HCEC 1CT (cell line): ENCODE measurements around the gene SDF2L1.
"Not testable (repeated sequence)": the region's sequence is repeated elsewhere in the genome, so short reads cannot be mapped to it uniquely, and the experiment has no call there.

Source experiments
- DNase-seq: peaks from one replicate; pipeline ENCODE4 v3.0.0-alpha.2; 2017

Gene SDF2L1

DNA sequence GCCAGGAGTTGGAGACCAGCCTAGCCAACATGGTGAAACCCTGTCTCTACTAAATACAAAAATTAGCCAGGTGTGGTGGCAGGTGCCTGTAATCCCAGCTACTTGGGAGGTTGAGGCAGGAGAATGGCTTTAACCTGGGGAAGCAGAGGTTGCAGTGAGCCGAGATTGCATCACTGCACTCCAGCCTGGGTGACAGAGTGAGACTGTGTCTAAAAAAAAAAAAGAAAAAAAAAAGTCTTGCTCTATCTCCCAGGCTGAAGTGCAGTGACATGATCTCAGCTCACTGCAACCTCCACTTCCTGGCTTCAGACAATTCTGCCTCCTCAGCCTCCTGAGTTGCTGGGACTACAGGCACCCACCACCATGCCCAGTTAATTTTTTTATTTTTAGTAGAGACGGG is 4.7 kb upstream of the SDF2L1 start:
- not testable (repeated sequence) for DNase-seq

DNA sequence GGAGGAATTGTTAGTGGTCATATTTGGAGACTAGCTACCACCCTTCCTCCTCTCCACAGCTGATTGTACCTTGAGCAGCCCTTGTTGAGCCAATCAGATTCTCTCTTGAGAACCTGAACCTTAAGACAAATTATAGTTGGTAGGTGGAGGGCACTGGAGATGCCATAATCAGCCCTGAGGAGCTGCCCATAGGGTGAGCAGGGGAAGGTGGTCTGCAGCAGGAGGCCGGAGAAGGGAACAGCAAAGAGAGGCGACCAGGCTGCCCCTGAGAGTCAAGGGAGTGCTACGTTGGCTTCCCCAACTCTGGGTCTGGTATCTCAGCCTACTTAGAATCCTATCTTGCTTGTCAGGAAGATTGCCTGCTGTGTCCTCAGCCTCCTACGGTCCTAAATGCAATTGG is 2.7 kb upstream of the SDF2L1 start:
- DNase-seq, result no peak

DNA sequence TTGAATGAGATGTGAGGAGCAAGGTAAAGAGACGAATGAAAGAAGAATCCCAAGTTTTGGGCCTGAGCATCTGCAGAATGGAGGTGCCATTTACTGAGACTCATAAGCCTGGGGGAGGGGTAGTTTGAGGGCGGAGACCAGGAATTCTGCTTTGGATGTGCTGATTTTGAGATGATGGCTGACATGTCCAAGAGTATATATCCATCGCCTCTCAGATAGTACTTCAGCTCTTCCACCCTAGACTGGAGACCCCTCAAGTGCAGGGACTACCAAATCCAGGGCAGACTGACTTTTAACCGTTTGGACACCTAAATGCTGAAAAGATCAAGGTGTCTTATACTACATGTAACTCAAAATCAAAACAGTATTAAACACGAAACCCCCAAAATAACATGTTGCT is 1.3 kb upstream of the SDF2L1 start:
- DNase-seq, result no peak

DNA sequence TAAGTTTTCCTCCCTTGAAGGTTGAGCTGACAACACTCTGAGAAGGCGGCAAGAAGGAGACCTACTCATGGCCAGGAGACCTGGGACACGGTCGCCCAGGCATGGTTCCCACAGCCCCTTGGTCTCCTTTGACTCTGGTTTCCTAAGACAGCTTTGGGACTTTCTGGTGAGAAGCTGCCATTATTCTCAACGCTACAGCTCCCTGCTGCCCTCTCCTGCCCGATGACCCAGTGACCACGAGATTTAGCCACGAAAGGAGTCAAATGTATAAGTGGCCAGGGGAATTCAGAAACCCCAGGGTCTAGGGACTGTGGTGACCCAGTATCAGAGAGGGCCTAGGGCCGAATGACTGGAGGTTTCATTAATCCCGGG is 699 bp upstream of the SDF2L1 start:
- peak; percentile 48 for DNase-seq

DNA sequence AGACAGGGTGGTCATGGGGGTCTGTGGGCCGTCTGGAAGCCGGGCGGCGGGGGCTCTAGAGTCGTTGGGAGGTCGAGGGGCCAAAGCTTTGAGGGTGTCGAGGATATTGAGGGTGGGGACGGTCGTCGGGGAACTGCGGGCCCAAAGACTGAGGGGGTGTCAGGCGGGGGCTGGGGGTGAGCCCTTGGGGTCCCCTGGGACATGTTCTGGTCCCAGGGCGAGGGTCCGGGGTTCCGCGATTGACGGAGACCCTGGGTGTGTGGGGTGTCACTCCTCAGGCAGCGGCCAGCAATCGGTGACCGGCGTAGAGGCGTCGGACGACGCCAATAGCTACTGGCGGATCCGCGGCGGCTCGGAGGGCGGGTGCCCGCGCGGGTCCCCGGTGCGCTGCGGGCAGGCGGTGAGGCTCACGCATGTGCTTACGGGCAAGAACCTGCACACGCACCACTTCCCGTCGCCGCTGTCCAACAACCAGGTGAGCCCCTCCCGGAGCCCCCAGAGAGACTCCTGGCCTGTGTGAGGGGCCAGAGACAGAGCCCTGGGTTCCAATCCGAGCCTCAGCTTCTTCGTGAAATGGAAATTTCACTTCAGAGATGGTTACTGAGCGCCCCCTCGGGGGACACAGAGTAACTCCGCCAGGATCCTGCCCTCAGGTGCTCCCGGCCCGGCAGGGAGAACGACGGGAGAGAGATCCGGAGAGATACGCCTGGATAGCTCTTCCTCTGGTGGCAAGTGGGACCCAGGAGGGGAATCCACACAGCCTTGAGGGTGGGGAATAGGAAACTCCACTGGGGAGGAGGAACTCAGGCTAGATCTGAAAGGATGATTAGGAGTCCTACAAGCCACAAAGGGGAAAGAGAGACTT is 714 bp downstream of the SDF2L1 start:
- DNase-seq, result peak; percentile 48

DNA sequence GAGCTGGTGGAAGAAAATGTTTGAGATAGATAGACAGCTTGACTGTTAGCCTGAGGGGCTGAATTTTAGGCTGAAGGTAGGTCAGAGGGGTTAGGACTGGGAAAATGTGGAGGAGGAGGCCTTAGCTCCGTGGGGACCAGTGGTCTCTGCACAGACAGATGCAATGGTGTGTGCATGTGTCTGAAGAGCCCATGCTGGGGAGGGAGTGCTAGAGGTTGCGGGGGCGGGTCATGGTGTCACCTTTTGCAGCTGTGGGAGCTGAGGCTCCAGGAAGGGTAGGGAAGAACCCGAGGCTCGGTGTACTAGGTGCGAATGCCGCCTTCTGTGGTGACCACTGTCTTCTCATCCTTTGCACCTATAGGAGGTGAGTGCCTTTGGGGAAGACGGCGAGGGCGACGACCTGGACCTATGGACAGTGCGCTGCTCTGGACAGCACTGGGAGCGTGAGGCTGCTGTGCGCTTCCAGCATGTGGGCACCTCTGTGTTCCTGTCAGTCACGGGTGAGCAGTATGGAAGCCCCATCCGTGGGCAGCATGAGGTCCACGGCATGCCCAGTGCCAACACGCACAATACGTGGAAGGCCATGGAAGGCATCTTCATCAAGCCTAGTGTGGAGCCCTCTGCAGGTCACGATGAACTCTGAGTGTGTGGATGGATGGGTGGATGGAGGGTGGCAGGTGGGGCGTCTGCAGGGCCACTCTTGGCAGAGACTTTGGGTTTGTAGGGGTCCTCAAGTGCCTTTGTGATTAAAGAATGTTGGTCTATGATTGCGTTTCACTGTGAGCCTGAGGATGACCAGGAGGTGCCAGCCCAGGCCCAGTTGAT is 1.6 kb downstream of the SDF2L1 start:
- DNase-seq, result no peak

DNA sequence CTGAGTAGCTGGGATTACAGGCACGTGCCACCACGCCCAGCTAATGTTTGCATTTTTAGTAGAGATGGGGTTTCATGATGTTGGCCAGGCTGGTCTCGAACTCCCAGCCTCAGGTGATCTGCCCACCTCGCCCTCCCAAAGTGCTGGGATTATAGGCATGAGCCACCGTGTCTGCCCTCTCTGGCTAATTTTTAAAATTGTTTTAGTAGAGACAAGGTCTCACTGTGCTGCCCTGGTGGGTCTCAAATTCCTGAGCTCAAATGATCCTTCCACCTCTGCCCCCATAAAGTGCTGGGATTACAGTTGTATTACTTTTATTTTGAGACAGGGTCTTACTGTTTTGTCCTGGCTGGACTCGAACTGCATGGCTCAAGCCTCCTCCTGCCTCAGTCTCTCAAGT is 3.4 kb downstream of the SDF2L1 start:
- not testable (repeated sequence) for DNase-seq

DNA sequence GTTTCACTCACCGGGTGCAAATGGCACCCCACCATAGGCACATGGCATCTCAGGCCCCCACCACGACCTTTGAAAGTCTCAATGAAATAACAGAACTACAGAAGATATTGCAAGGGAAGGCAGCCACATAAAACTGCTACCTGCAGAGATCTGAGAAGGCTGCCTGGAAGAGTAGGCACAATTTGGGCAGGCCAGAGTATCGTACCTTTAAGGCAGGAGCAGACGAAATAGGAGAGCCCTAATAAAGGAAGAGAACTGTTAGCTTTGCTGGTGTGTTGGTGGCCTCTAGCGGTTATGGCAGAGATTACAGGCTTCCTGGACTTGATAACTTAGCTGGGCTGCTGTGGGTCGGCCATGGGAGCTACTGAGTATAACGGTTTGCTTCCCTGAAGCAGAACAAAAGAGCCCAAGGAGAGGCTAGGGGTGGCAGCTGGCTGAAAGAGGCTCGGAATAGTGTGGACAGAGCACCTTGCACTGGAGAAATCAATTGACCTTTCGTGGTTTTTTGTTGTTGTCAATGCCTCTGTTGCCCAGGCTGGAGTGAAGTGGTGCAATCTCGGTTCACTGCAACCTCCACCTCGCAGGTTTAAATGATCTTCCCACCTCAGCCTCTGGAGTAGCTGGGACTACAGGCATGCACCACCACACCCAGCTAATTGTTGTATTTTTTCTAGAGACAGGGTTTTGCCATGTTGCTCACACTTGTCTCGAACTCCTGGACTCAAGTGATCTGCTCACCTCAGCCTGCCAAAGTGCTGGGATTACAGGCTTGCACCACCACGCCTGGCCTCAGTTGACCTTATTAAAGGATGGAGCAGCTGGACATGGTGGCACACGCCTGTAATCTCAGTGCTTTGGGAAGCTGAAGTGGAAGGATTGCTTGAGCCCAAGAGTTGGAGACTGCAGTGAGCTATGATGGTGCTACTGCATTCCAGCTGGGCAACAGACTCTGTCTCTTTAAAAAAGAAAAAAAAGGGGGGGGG is 4.8 kb downstream of the SDF2L1 start:
- peak; percentile 71 for DNase-seq

DNA sequence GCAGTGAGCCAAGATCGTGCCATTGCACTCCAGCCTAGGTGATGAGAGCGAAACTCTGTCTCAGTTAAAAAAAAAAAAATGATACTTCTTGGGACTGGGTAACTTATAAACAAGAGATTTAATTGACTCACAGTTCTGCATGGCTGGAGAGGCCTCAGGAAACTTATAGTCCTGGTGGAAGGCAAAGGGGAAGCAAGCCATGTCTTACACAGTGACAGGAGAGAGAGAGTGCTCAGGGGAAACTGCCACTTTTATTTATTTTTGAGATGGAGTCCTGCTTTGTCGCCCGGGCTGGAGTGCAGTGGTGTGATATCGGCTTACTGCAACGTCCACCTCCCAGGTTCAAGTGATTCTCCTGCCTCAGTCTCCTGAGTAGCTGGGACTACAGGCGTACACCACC is 8.2 kb downstream of the SDF2L1 start:
- DNase-seq, result no peak

DNA sequence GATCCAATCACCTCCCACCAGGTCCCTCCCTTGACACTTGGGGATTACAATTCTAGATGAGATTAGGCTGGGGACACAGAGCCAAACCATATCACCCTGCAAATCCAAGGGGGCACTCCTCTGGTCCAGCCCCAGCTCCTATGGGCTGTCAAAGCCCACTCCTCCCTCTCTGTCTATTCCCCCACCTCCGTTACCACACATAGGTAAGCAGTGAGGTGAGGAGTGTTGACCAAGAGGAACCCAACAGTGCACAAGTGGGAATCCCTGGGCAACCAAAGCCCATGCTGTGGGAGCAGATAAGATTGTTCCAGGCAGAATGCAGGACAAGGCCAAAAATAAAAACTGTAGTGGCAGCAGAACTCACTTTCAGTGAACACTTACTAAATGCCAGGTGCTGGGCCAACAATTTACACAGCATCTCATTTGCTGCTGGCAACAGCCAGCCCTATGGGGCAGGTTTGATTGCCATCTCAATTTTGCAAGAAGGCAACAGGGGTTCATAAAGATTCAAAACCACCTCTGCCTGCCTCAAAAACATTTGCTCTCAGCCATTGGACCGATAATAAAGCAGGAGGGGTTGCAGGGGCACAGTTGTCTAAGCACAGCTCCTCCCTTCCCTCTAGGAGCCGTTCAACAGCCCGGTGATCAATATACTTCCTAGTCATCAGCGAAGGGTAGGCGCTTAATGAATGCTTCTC is 8.9 kb downstream of the SDF2L1 start:
- no peak for DNase-seq

DNA sequence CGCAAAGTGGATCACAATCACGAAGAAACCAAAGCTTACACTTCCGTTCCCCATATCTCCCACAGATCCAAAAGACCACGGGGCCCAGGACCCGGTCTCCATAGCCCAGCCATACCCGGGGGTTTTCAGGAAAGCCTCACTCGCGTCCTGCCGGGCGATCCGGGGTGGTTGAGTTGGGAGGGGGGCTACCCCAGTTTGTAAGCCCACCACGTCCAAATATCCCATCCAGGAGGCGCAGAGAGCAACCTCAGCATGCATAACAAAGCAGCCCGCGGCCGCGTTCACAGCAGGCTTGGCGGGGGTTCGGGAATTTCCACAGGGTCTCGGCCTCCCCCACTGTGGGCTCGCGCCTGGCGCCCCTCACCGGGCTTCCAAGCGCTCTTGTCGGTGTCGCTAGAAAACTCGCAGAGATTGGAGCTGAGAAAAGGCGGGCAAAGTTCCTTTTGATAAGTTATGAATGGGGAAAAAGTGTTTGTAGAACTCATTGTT is 9.5 kb downstream of the SDF2L1 start:
- no peak for DNase-seq

DNA sequence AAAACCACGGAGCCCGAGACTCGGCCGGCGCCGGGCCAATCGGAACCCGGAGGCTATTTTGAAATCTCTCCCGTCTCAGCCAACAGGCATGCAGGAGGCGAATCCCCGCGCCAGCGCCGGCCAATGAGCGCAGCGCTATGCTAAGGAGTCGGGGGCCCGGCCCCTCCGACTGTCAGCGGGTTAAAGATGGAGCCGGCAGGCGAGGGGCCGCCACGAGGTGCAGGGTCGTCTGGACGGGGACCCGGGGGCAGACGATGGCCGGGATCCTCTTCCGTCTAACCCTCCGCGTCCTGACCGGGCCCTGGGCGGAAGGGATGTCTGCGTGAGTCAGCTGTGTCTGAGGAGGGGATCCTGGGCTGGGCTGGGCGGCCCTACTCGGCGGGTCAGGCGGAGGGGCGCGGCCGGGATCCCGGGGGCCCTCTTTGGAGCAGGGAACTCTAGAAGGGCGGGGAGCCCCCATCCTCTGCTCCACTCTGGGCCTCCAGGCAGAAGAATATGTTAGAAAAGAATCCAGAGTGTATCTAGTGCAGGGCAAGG is 10.0 kb downstream of the SDF2L1 start:
- DNase-seq, result peak; percentile 80

DNA sequence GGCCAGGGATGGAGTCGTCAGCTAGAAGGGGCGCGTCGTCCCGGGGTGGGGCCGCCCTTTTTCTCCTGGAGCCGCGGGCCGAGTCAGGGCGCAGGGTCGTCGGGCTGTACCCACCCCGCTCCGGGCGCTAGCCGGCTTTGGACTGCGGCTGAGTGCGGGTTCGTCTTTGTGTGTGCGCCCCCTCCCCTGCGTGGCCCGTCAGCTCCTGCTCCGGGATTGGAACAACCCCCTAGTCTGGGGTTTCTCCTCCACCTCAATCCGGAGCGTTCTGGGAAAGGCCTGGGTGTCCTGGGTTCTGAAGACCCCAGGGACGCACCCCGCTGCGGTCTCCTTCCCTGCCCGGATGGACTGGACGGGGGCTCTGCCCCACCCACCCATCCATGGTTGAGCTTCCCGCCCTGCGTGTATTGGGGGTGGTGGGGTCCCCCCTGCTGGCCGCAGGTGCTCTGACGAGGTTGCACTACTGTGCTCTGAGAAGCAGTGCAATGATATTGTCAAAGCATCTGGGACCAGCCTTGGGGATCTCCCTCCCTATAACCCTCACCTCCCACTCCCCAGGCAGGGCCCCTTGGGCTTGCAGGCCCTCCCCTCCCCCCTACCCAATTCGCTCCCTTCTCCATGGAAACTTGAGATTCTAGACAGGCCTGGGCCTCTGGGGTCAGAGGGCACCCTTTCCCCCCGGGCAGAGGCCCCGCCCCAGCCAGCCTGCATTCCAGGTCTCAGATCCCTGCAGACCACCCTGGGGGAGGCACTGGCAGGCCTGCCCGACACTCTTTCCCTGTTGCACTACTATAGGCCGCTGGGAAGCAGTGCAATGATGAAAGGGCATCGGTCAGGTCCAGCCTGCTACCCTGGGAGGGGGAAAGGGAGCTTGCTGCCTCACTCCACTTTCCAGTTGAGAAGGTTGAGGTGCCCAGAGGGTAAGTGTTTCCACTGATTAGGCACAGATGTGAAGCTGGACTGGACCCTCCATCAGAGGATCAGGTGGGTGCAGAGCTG is 10.7 kb downstream of the SDF2L1 start:
- DNase-seq, result no peak

DNA sequence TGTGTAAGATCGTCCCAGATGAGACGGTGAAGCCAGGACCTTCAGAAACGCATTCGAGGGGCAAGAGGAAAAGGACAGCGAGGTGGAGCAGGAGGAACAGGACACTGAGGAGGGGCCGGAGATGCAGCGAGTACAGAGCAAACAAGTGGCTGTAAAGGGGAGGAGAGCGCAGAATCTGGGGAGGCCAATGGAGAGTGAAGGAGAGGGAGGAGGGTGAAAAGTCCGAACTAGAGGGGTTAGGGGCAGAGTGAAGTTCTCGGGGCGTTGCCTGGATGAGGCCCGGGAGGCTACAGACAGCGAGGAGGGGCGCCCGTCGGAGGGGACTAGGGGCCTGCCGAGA is 14.9 kb downstream of the SDF2L1 start:
- no peak for DNase-seq

DNA sequence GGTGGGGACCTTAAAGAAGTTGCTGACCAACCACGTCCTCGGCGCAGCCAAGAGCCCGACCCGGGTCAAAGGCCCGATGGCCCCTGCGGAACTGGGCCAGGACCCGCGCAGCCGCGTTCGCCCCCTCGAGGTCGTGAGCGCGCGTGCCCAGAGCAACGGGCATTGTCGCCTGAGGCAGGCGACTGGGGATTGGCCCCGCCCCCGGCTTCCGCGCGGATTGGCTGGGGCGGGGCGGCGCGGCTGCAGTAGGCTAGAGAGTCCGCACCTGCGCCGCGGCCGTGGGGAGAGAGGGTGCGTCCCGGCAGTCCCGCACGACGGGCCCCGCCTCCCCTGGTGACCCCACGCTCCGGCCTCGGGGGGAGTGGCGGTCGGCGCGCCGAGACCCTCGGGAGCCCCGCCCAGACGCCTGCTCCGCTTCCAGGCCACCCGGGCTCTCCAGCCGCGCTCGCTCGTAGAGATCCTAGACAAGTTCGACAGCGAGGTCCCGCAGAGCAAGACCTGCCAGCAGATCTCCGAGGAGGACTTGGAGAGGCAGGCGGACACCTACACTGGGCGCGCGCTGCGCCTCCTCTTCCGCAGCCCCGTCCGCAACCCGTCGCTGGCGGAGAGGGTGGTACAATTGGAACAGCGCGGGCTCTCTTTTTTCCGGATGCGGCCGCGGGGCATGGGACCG is 15.4 kb downstream of the SDF2L1 start:
- no peak for DNase-seq

DNA sequence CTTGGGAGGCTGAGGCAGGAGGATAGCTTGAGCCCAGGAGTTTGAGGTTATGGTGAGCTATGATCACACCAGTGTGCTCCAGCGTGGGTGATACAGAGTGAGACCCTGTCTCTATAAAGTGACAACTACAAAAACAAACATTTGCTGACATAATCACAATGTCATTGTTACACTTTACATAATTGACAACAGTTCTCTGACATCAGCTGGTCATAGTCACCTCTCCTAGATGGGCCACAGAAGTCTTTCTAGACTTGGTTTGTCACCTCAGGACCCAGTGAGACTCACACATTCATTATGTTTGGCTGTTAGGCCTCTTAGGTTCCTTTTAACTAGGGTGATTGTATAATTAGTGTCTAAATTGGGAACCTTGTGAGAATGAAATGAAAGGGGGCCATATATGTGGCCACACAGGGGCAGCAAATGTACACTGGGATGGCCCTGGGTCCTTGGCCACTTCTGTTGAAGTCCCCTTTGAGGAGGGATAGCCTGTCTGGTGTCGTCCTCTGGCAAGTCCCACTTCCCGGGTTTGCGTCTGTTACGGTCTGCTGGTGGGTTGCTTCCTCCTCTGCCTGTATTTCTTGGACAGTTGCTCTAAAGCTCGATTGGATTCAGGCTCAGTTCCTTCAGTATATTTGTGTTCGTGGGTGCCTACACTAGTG is 17.9 kb downstream of the SDF2L1 start:
- DNase-seq, result no peak

DNA sequence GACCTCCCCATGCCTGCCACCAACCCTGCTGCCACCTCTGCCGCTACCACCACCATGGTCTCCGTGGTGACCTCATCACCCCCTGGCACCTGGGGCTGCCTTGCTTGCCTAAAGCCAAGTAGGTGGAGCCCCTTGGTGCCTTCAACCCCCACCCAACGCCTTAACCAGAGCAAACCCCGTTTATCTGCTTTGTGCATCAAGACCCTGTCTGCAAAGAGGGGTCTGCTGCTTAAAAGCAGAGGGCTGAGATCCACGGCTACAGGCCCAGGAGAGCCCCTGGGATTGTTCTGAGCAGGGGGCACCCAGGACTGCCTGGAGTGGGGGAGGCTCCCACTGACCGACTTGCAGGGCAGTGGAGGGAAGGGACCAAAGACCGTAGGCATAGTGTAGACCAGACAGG is 18.8 kb downstream of the SDF2L1 start:
- DNase-seq, result no peak

DNA sequence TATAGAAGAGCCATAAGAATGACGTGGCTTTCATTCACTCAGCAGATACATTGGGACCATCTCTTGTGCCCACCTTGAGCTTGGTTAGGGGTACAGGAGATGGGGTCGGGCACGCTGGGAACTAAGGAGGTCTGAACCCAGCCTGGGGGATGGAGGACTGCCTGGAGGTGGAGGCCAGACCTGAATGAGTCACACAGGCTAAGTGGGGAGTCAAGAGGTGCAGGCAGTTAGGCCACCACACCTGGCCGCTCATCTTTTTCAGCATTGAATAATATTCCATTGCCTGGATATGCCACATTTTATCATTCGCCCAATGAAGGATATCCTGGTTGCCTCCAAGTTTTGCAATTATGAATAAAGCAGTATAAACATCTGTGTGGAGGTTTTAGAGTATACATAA is 19.9 kb downstream of the SDF2L1 start:
- no peak for DNase-seq

DNA sequence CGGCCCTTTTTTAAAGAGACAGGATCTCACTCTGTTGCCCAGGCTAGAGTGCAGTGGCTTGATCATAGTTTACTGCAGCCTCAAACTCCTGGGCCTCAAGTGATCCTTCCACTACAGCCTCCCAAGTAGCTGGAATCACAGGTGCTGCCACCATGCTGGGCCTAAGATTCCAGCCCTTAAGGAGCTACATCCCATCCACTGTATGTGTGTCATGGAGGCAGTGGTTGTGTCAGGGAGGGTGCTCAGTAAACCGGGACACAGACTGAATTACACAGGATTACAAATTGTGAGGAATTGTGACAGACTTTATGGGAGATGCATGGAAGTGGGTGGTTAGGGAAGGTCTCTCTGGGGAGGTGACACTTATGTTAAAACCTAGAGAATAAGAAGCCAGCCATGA is 21.6 kb downstream of the SDF2L1 start:
- no peak for DNase-seq
